GM20431 (cell line): Measurements from ENCODE around the gene KCNG4.

ENCODE experiments used
- in situ Hi-C: fragments of 300-500 bp; cut with MseI, MboI; formaldehyde crosslinking; loops from one replicate; pipeline ENCODE4 v1.15.0; 2020; ENCODE audit warnings: low sequenced_read_pairs; ENCODE audit not compliant: unreplicated experiment

KCNG4 gene

GRCh38 chr16:84266451-84266850 lies 26.6 kb upstream of the KCNG4 start:
- in situ Hi-C loops = no loop called here

- in situ Hi-C loops = no loop called here
These were observed 23.1 kb upstream of the KCNG4 start for GRCh38 chr16:84262939-84263338.

- in situ Hi-C loops = no loop called here
These were observed 22.2 kb upstream of the KCNG4 start for GRCh38 chr16:84262031-84262430.

- in situ Hi-C loops = no loop called here
These were observed 21.1 kb upstream of the KCNG4 start for GRCh38 chr16:84260766-84261554.

- in situ Hi-C loops = no loop called here
These were observed 19.9 kb upstream of the KCNG4 start for GRCh38 chr16:84259691-84260090.

- in situ Hi-C loops = no loop called here
These were observed 18.5 kb upstream of the KCNG4 start for GRCh38 chr16:84258266-84258665.

- in situ Hi-C loops = no loop called here
These were observed 15.4 kb upstream of the KCNG4 start for GRCh38 chr16:84255050-84255810.

GRCh38 chr16:84254062-84254461 lies 14.2 kb upstream of the KCNG4 start:
- in situ Hi-C loops = no loop called here

GRCh38 chr16:84253173-84253572 lies 13.4 kb upstream of the KCNG4 start:
- in situ Hi-C loops = no loop called here

GRCh38 chr16:84252184-84252583 lies 12.4 kb upstream of the KCNG4 start:
- in situ Hi-C loops = no loop called here

GRCh38 chr16:84247844-84248243 lies 8.0 kb upstream of the KCNG4 start:
- in situ Hi-C loops = no loop called here

GRCh38 chr16:84247331-84247730 lies 7.5 kb upstream of the KCNG4 start:
- in situ Hi-C loops = no loop called here

GRCh38 chr16:84246679-84247077 lies 6.9 kb upstream of the KCNG4 start:
- in situ Hi-C loops = no loop called here

GRCh38 chr16:84245956-84246678 lies 6.3 kb upstream of the KCNG4 start:
- in situ Hi-C loops = no loop called here

- in situ Hi-C loops = no loop called here
These were observed 4.9 kb upstream of the KCNG4 start for GRCh38 chr16:84244728-84245127.

GRCh38 chr16:84243732-84244131 lies 3.9 kb upstream of the KCNG4 start:
- in situ Hi-C loops = no loop called here

GRCh38 chr16:84242839-84243238 lies 3.0 kb upstream of the KCNG4 start:
- in situ Hi-C loops = no loop called here

GRCh38 chr16:84241778-84242177 lies 2.0 kb upstream of the KCNG4 start:
- in situ Hi-C loops = no loop called here

GRCh38 chr16:84240455-84240854 lies 643 bp upstream of the KCNG4 start:
- in situ Hi-C loops = no loop called here

- in situ Hi-C loops = no loop called here
These were observed 557 bp downstream of the KCNG4 start for GRCh38 chr16:84239141-84239769.
